GM19238 (cell line): ENCODE measurements around the gene MAGI1.
"Not testable (repeated sequence)": the region's sequence is repeated elsewhere in the genome, so short reads cannot be mapped to it uniquely, and the experiment has no call there.

Experiments used
- DNase-seq: peaks from one replicate; pipeline ENCODE4 v3.0.0; 2011; ENCODE audit warnings: low spot score; ENCODE audit not compliant: insufficient read length

Gene MAGI1

GRCh38 chr3:65535260-65535659 lies 503.5 kb downstream of the MAGI1 start:
- DNase-seq, result no peak

- DNase-seq, result no peak
These were observed 503.9 kb downstream of the MAGI1 start for GRCh38 chr3:65534805-65535204.

GRCh38 chr3:65532749-65533148 lies 506.0 kb downstream of the MAGI1 start:
- DNase-seq, result no peak

- DNase-seq, result no peak
These were observed 506.5 kb downstream of the MAGI1 start for GRCh38 chr3:65532215-65532614.

- DNase-seq, result no peak
These were observed 507.2 kb downstream of the MAGI1 start for GRCh38 chr3:65531499-65531898.

- DNase-seq, result no peak
These were observed 512.1 kb downstream of the MAGI1 start for GRCh38 chr3:65526656-65527055.

GRCh38 chr3:65524584-65524983 lies 514.1 kb downstream of the MAGI1 start:
- DNase-seq, result no peak

GRCh38 chr3:65523878-65524277 lies 514.8 kb downstream of the MAGI1 start:
- no peak for DNase-seq

- no peak for DNase-seq
These were observed 517.7 kb downstream of the MAGI1 start for GRCh38 chr3:65521032-65521431.

GRCh38 chr3:65516998-65517397 lies 521.7 kb downstream of the MAGI1 start:
- DNase-seq, result no peak

- not testable (repeated sequence) for DNase-seq
These were observed 524.4 kb downstream of the MAGI1 start for GRCh38 chr3:65514317-65514716.

GRCh38 chr3:65509423-65509794 lies 529.3 kb downstream of the MAGI1 start:
- DNase-seq, result not testable (repeated sequence)

GRCh38 chr3:65508750-65509422 lies 529.8 kb downstream of the MAGI1 start:
- no peak for DNase-seq

- DNase-seq, result no peak
These were observed 531.3 kb downstream of the MAGI1 start for GRCh38 chr3:65507437-65507836.

- DNase-seq, result no peak
These were observed 534.9 kb downstream of the MAGI1 start for GRCh38 chr3:65503776-65504175.

- DNase-seq, result no peak
These were observed 536.2 kb downstream of the MAGI1 start for GRCh38 chr3:65502526-65502925.

- DNase-seq, result no peak
These were observed 538.1 kb downstream of the MAGI1 start for GRCh38 chr3:65500398-65501306.

GRCh38 chr3:65497846-65498245 lies 540.9 kb downstream of the MAGI1 start:
- DNase-seq, result no peak

- DNase-seq, result no peak
These were observed 541.5 kb downstream of the MAGI1 start for GRCh38 chr3:65497236-65497635.

- DNase-seq, result no peak
These were observed 544.8 kb downstream of the MAGI1 start for GRCh38 chr3:65493938-65494337.

GRCh38 chr3:65493371-65493882 lies 545.3 kb downstream of the MAGI1 start:
- DNase-seq, result no peak

- no peak for DNase-seq
These were observed 546.5 kb downstream of the MAGI1 start for GRCh38 chr3:65492249-65492648.
